Fibroblast of lung (primary cell): Measurements from ENCODE around the gene CD83.

ENCODE experiments used
- CTCF ChIP-seq, 2 donors: IDR thresholded peaks in 1 of 2; conservative IDR thresholded peaks in 1 of 2; 1 replicate in 1 of 2; 2 replicates in 1 of 2; pipeline ENCODE4 v1.5.1; 2011 to 2012; ENCODE audit warnings: low read length in 2 of 2, control low read depth in 1 of 2, inconsistent platforms in 1 of 2, low read depth in 1 of 2, mild to moderate bottlenecking in 1 of 2
- EZH2 ChIP-seq: IDR thresholded peaks from 2 replicates; pipeline ENCODE4 v1.5.1; 2012; ENCODE audit warnings: low read length, control low read depth, mild to moderate bottlenecking; ENCODE audit errors: missing control alignments

- TF ChIP-seq CTCF (conservative IDR thresholded peaks at IDR 0.05 in 1 of 2, IDR thresholded peaks at IDR 0.05 in 1 of 2; ENCODE audit: low read depth in 1 of 2, low read length in 2 of 2) = no peak
- TF ChIP-seq EZH2 = no peak
These were observed 9.7 kb upstream of the CD83 start for GRCh38 chr6:14107711-14108494.
